RWPE1 (cell line): ENCODE measurements around the gene CYP27B1.

Experiments
- CTCF ChIA-PET: fragments of 350-600 bp; sonication (Branson Sonifier 250); formaldehyde crosslinking; extraction: SDS; loops from one replicate; lab custom pipeline; 2021; lab: Yijun Ruan, JAX
- POLR2A ChIA-PET: fragments of 400-600 bp; formaldehyde crosslinking; extraction: SDS; loops from one replicate; lab custom pipeline; 2020; ENCODE audit warnings: antibody characterized with exemption; ENCODE audit not compliant: low non-redundant PET; lab: Yijun Ruan, JAX
- DNase-seq: peaks from one replicate; pipeline ENCODE4 v3.0.0; 2012; ENCODE audit warnings: low spot score
- H3K27ac ChIP-seq: fragments of 450-650 bp; 2 replicates; pipeline ENCODE4 v1.5.1; 2017
- TF ChIP-seq, protein P1 (sequence below): fragments of 450-650 bp; conservative IDR thresholded peaks from 2 replicates; pipeline ENCODE4 v1.5.1; 2017; ENCODE audit warnings: low read depth, mild to moderate bottlenecking

The CYP27B1 gene

DNA sequence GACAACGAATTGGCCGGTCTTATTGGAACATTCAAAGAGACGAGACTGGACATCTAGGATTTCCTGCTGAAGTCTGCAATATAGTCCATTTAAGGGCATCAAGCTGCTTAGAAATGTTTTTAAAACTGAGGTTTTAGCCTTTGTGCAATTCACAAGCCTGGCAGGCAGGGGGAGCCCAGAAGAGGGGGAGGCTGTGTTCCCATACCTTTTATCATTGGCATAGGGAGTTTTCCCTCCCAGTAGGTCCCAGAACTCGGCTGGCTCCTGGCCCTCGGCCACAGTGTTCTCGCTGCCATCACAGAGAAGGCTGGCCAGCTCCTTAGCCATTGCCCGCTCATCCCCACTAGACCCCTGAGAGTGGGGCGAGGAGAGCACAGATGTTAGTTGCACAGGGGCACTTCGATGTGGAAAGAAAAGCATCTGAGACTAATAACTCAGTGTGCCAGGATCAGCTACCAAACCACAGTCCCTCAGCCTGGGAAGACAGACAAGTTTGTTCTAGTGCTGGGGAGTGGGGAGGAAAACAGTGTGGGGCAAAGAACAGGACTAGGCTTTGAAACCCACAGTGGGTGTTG is 36.5 kb upstream of the CYP27B1 start:
- DNase-seq: peak; percentile 70
- TF ChIP-seq, protein P1, sequence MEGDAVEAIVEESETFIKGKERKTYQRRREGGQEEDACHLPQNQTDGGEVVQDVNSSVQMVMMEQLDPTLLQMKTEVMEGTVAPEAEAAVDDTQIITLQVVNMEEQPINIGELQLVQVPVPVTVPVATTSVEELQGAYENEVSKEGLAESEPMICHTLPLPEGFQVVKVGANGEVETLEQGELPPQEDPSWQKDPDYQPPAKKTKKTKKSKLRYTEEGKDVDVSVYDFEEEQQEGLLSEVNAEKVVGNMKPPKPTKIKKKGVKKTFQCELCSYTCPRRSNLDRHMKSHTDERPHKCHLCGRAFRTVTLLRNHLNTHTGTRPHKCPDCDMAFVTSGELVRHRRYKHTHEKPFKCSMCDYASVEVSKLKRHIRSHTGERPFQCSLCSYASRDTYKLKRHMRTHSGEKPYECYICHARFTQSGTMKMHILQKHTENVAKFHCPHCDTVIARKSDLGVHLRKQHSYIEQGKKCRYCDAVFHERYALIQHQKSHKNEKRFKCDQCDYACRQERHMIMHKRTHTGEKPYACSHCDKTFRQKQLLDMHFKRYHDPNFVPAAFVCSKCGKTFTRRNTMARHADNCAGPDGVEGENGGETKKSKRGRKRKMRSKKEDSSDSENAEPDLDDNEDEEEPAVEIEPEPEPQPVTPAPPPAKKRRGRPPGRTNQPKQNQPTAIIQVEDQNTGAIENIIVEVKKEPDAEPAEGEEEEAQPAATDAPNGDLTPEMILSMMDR: peak; percentile 74
- CTCF ChIA-PET: interaction anchor here (0.6 to 1.6 kb wide), 17 partner anchors 9 to 1376 kb away, joined by 3 to 12 read pairs (median 4); partner anchors contain the start of gene AVIL
- POLR2A ChIA-PET: no interaction called here
- H3K27ac ChIP-seq: peak overlapping the region; percentile 41

DNA sequence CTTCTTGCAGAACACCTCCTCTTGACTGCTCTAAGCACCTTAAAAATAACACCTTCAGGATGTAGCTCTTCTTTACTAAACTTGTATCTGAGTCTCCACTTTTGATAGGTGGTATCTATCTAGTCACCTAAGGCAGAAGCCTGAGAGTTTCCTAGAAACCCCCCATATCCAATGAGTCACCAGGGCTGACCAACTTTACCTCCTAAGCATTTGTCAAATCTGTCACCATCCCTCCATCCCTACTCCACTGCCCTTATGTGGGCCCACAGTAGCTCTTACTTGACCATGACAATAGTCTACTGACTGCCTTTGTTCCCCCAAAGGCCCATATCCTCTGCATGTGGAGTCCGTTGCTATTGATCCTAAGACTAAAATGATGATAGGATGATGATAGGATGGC is 35.7 kb upstream of the CYP27B1 start:
- ChIA-PET CTCF (interaction anchor here (0.6 to 1.6 kb wide), 13 partner anchors 10 to 1375 kb away, joined by 3 to 12 read pairs (median 3); partner anchors contain the start of gene AVIL), POLR2A (no interaction called here)
- DNase-seq: no peak
- no peak overlapping the region for H3K27ac ChIP-seq
- TF ChIP-seq, protein P1: no peak

DNA sequence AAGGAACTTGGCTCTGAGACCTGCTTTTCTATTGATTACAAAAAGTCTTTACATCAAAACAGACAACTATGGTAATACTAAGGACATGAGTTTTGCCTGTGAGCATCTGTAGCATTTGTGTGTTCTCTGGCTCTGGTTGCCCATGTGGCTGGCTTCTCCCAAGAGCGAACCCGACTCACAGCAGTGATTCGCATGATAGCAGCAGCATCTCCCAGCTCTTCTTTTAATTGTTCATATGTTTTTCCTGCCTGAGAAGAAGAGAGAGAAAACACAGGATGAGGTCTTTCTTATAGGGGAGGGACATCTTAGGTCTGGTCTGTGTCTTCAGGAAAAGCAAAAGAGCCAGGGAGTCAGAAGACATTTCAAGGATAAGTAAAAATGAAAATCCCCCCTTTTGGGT is 34.1 kb upstream of the CYP27B1 start:
- TF ChIP-seq, protein P1: no peak
- DNase-seq: no peak
- no peak overlapping the region for H3K27ac ChIP-seq
- CTCF ChIA-PET: no interaction called here
- POLR2A ChIA-PET: no interaction called here

DNA sequence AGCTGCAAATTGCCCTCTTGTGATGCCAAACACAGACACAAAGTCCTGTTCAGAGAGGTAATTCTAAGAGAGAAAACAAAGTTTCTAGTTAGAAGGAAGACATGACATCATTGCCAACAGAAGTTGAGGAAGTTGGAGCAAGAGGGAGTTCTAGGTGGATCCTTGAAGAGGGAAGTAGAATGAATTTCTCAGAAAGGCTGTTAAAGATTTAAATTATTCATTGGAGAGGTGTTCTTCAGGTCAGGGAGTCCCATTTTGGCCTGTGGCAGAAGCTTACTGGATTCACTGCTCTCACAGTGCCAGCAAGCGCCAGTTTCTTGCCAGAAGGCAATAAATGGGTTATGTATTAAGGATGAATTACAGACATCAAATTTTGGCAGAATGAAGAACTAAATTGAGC is 31.1 kb upstream of the CYP27B1 start:
- TF ChIP-seq, protein P1: no peak
- no peak for DNase-seq
- no peak overlapping the region for H3K27ac ChIP-seq
- POLR2A ChIA-PET: no interaction called here
- CTCF ChIA-PET: interaction anchor here (0.9 kb wide), 1 partner anchor 107 kb away, joined by 5 read pairs; no protein-coding TSS in a partner anchor

DNA sequence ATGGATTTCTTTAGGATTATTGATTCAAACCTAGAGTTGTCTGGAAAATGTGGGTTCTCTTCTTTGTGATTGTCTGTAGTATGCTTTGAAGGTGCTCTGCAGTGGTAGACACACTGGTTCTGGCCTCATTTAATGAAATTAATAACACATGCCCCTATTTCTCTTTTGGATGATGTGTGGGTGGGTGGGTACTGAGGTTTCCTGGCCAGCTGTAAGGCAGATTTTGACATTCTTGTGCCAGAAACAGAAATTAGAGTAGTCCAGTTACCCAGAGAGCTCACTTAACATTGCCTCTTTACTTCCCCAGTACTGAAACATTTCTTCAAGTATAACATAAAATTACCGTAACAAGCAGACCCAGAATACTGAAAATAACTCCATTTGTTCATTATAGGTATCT is 30.1 kb upstream of the CYP27B1 start:
- DNase-seq: no peak
- CTCF ChIA-PET: no interaction called here
- no peak overlapping the region for H3K27ac ChIP-seq
- POLR2A ChIA-PET: no interaction called here
- TF ChIP-seq, protein P1: no peak

DNA sequence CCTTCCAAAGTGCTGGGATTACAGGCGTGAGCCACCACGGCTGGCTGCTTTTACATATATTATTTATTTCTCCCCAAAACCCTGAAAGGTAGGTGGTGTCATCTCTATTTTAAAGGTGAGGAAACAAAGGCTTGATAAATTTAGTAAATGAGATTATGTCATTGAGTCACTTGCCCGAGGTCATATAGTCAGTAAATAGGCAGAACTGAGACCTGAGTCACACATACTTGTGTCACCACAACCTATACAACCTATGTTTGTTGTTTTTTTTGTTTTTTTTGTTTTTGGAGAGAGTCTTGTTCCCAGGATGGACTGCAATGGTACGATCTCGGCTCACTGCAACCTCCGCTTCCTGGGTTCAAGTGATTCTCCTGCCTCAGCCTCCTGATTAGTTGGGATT is 28.5 kb upstream of the CYP27B1 start:
- no peak overlapping the region for H3K27ac ChIP-seq
- DNase-seq: peak; percentile 55
- POLR2A ChIA-PET: no interaction called here
- CTCF ChIA-PET: interaction anchor here (0.7 kb wide), 1 partner anchor 12 kb away, joined by 5 read pairs; the partner anchor contains the start of gene TSFM
- TF ChIP-seq, protein P1: no peak
